GM23338 (cell line): ENCODE results near the gene FOXO3.

ENCODE experiments used
- CREB1 ChIP-seq: fragments of 250-450 bp; sonication (Bioruptor Pico); IDR thresholded peaks from 2 replicates; pipeline ENCODE4 v1.5.0; 2020; ENCODE audit warnings: low read depth, mild to moderate bottlenecking, moderate library complexity
- EZH2 ChIP-seq: fragments of 200-600 bp; sonication (generic); IDR thresholded peaks from one replicate; pipeline ENCODE4 v1.8.0; 2017; ENCODE audit warnings: antibody characterized with exemption, mild to moderate bottlenecking, low read depth; ENCODE audit not compliant: unreplicated experiment
- EZH2phosphoT487 ChIP-seq: fragments of 200-600 bp; sonication (generic); IDR thresholded peaks from one replicate; pipeline ENCODE4 v1.8.1; 2018; ENCODE audit warnings: antibody characterized with exemption; ENCODE audit not compliant: unreplicated experiment
- JUNB ChIP-seq: IDR thresholded peaks from one replicate; pipeline ENCODE4 v1.6.1; 2016; ENCODE audit warnings: antibody characterized with exemption; ENCODE audit not compliant: unreplicated experiment
- NANOG ChIP-seq: IDR thresholded peaks from 2 replicates; pipeline ENCODE4 v1.6.1; 2016; ENCODE audit warnings: antibody characterized with exemption, borderline replicate concordance
- POLR2AphosphoS5 ChIP-seq: IDR thresholded peaks from 2 replicates; pipeline ENCODE4 v1.6.1; 2016; ENCODE audit warnings: antibody characterized with exemption, low read depth
- STAT1 ChIP-seq: IDR thresholded peaks from one replicate; pipeline ENCODE4 v1.6.1; 2016; ENCODE audit warnings: antibody characterized with exemption; ENCODE audit not compliant: unreplicated experiment
- ZNF331 ChIP-seq: fragments of 250-450 bp; sonication (Bioruptor Pico); IDR thresholded peaks from 2 replicates; pipeline ENCODE4 v1.5.0; 2020; ENCODE audit warnings: low read depth, mild to moderate bottlenecking, moderate library complexity
- TF ChIP-seq, protein P1 (sequence below), 2 experiments: fragments of 200-600 bp in 1 of 2; sonication (generic) in 1 of 2; conservative IDR thresholded peaks; 2 replicates each; pipeline versions ENCODE4 v1.5.1 to v1.6.1; 2016 to 2017; ENCODE audit warnings: antibody characterized with exemption in 2 of 2, low read depth in 2 of 2, mild to moderate bottlenecking in 2 of 2, moderate library complexity in 1 of 2
- TF ChIP-seq, protein P2 (sequence below): IDR thresholded peaks from one replicate; pipeline ENCODE4 v1.6.1; 2018; ENCODE audit warnings: antibody characterized with exemption; ENCODE audit not compliant: unreplicated experiment

DNA sequence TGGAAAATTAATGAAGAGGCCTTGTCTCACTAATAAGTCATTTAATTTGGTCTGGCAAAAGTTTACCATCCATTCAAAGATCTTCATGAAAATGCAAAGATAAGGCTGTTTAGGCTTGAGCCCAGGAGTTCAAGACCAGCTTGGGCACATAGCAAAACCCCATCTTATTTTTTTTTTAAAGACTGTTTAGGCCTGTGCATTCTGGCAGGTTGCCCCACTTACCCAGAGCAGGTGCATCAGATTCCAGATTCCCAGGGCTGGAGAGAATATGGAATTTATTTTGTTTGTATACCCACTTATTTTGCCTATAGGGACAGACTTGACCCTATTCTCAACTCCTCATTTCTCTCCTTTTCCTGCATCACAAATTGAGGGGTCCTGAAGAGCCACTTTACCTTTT, 5.7 kb downstream of the FOXO3 start:
- TF ChIP-seq, protein P1, sequence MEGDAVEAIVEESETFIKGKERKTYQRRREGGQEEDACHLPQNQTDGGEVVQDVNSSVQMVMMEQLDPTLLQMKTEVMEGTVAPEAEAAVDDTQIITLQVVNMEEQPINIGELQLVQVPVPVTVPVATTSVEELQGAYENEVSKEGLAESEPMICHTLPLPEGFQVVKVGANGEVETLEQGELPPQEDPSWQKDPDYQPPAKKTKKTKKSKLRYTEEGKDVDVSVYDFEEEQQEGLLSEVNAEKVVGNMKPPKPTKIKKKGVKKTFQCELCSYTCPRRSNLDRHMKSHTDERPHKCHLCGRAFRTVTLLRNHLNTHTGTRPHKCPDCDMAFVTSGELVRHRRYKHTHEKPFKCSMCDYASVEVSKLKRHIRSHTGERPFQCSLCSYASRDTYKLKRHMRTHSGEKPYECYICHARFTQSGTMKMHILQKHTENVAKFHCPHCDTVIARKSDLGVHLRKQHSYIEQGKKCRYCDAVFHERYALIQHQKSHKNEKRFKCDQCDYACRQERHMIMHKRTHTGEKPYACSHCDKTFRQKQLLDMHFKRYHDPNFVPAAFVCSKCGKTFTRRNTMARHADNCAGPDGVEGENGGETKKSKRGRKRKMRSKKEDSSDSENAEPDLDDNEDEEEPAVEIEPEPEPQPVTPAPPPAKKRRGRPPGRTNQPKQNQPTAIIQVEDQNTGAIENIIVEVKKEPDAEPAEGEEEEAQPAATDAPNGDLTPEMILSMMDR (conservative IDR thresholded peaks at IDR 0.05; ENCODE audit: low read depth in 2 of 2) = no peak
- TF ChIP-seq POLR2AphosphoS5 = no peak
- TF ChIP-seq EZH2 = no peak
- no peak for TF ChIP-seq NANOG
- TF ChIP-seq ZNF331 (CRISPR knock-in tag) = no peak
- no peak for TF ChIP-seq CREB1
- TF ChIP-seq, protein P2, sequence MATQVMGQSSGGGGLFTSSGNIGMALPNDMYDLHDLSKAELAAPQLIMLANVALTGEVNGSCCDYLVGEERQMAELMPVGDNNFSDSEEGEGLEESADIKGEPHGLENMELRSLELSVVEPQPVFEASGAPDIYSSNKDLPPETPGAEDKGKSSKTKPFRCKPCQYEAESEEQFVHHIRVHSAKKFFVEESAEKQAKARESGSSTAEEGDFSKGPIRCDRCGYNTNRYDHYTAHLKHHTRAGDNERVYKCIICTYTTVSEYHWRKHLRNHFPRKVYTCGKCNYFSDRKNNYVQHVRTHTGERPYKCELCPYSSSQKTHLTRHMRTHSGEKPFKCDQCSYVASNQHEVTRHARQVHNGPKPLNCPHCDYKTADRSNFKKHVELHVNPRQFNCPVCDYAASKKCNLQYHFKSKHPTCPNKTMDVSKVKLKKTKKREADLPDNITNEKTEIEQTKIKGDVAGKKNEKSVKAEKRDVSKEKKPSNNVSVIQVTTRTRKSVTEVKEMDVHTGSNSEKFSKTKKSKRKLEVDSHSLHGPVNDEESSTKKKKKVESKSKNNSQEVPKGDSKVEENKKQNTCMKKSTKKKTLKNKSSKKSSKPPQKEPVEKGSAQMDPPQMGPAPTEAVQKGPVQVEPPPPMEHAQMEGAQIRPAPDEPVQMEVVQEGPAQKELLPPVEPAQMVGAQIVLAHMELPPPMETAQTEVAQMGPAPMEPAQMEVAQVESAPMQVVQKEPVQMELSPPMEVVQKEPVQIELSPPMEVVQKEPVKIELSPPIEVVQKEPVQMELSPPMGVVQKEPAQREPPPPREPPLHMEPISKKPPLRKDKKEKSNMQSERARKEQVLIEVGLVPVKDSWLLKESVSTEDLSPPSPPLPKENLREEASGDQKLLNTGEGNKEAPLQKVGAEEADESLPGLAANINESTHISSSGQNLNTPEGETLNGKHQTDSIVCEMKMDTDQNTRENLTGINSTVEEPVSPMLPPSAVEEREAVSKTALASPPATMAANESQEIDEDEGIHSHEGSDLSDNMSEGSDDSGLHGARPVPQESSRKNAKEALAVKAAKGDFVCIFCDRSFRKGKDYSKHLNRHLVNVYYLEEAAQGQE = no peak
- TF ChIP-seq STAT1 = no peak
- no peak for TF ChIP-seq EZH2phosphoT487
- TF ChIP-seq JUNB = no peak
